C4-2B (cell line): Measurements from ENCODE around the gene CPOX.

ENCODE experiments used
- H3K27ac ChIP-seq: fragments of 450-650 bp; 2 replicates; pipeline ENCODE4 v1.5.1; 2017
- CTCF ChIP-seq: fragments of 450-650 bp; conservative IDR thresholded peaks from 2 replicates; pipeline ENCODE4 v1.5.1; 2017; ENCODE audit warnings: mild to moderate bottlenecking
- ZFX ChIP-seq: fragments of 450-650 bp; IDR thresholded peaks from 2 replicates; pipeline ENCODE4 v1.6.1; 2017

CPOX gene

GRCh38 chr3:98532275-98532637, 61.2 kb downstream of the CPOX start:
- no peak overlapping the region for H3K27ac ChIP-seq
- no peak for TF ChIP-seq ZFX
- no peak for TF ChIP-seq CTCF

GRCh38 chr3:98531622-98532274, 61.7 kb downstream of the CPOX start, which contains the start of gene GPR15:
TSS of gene GPR15 (plus strand) at chr3:98531978. CDS start at chr3:98532034, 56 bp downstream.
- no peak for TF ChIP-seq ZFX
- H3K27ac ChIP-seq: no peak within 1 kb of the TSS

GRCh38 chr3:98530676-98531075, 62.7 kb downstream of the CPOX start:
- H3K27ac ChIP-seq: no peak overlapping the region
- no peak for TF ChIP-seq CTCF
- TF ChIP-seq ZFX: no peak

GRCh38 chr3:98529856-98530459, 63.5 kb downstream of the CPOX start:
- H3K27ac ChIP-seq: no peak overlapping the region
- TF ChIP-seq CTCF (no peak), ZFX (no peak)
